ENCODE measurements around the gene TMEM131. TPM values are rescaled to one million over a fixed set of nuclear protein-coding genes. Genes with fewer than 3 reads are reported as not detected.
"Not testable (repeated sequence)": the region's sequence is repeated elsewhere in the genome, so short reads cannot be mapped to it uniquely, and the experiment has no call there.

TMEM131 gene
- polyA plus RNA-seq, 3 donors = 7.1 to 11.0 (median 10.6) TPM

GRCh38 chr2:97967931-97968627, 27.7 kb downstream of the TMEM131 start:
- 62 to 95% (median 93%) methylated on average over 7 of the region's 7 CpGs for WGBS, 3 donors
- H3K27ac ChIP-seq (ENCODE audit: low read depth, low read length) = no peak overlapping the region

- no peak overlapping the region for H3K27ac ChIP-seq (ENCODE audit: low read depth, low read length)
Measured at GRCh38 chr2:97967216-97967592, 28.5 kb downstream of the TMEM131 start.

GRCh38 chr2:97966545-97967215, 29.1 kb downstream of the TMEM131 start:
- H3K27ac ChIP-seq (ENCODE audit: low read depth, low read length) = no peak overlapping the region
- WGBS, 3 donors = 56 to 92% (median 81%) methylated on average over 3 of the region's 3 CpGs

- 88 to 96% (median 90%) methylated on average over 12 of the region's 12 CpGs for WGBS, 3 donors
- H3K27ac ChIP-seq (ENCODE audit: low read depth, low read length) = no peak overlapping the region
Measured at GRCh38 chr2:97965116-97965515, 30.6 kb downstream of the TMEM131 start.

GRCh38 chr2:97963880-97964279, 31.9 kb downstream of the TMEM131 start:
- 14 to 73% (median 36%) methylated on average over 1 of the region's 1 CpG for WGBS, 3 donors
- no peak overlapping the region for H3K27ac ChIP-seq (ENCODE audit: low read depth, low read length)

- no peak overlapping the region for H3K27ac ChIP-seq (ENCODE audit: low read depth, low read length)
Measured at GRCh38 chr2:97963079-97963406, 32.7 kb downstream of the TMEM131 start.

GRCh38 chr2:97961534-97961933, 34.2 kb downstream of the TMEM131 start:
- WGBS, 3 donors = 72 to 98% (median 78%) methylated on average over 5 of the region's 5 CpGs
- H3K27ac ChIP-seq (ENCODE audit: low read depth, low read length) = no peak overlapping the region

- 67 to 85% (median 78%) methylated on average over 2 of the region's 2 CpGs for WGBS, 3 donors
Measured at GRCh38 chr2:97958184-97958583, 37.6 kb downstream of the TMEM131 start.

GRCh38 chr2:97957432-97958183, 38.1 kb downstream of the TMEM131 start:
- no peak overlapping the region for H3K27ac ChIP-seq (ENCODE audit: low read depth, low read length)
- 75 to 79% (median 76%) methylated on average over 5 of the region's 5 CpGs for WGBS, 3 donors

More at GRCh38 chr2:97958184-97958583, 37.6 kb downstream of the TMEM131 start:
- no peak overlapping the region for H3K27ac ChIP-seq (ENCODE audit: low read depth, low read length)

DNA sequence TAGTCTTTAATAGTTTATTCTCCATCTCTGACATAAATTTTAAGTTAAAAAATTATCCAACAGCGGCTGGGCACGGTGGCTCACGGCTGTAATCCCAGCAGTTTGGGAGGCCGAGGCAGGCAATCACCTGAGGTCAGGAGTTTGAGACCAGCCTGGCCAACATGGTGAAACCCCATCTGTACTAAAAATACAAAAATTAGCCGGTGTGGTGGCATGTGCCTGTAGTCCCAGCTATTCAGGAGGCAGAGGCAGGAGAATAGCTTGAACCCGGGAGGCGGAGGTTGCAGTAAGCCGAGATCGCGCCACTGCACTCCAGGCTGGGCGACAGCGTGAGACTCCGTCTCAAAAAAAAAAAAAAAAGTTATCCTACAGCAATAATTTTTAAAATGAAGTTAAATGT, 39.0 kb downstream of the TMEM131 start:
- 90 to 98% (median 98%) methylated on average over 12 to 13 of the region's 13 CpGs for WGBS, 3 donors
- not testable (repeated sequence) for H3K27ac ChIP-seq (ENCODE audit: low read depth, low read length)

- WGBS, 3 donors = 86 to 93% (median 88%) methylated on average over 4 of the region's 4 CpGs
- H3K27ac ChIP-seq (ENCODE audit: low read depth, low read length) = no peak overlapping the region
Measured at GRCh38 chr2:97953853-97954252, 41.9 kb downstream of the TMEM131 start.

DNA sequence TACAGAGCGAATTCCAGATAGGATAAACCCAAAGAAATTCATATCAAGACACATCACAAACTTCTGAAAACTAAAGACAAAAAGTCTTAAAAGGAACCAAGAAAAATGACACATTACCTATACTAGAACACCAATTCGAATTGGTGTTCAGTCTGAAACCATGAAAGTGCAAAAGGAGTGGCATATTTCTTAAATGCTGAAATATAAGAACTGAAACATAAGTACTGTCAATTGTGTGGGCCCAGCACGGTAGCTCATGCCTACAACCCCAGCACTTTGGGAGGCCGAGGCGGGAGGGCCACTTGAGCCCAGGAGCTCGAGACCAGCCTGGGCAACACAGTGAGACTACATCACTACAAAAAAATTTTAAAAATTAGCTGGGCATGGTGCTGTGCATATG, 43.4 kb downstream of the TMEM131 start:
- WGBS, 3 donors = 96 to 97% (median 96%) methylated on average over 6 of the region's 6 CpGs

GRCh38 chr2:97951155-97951680, 44.5 kb downstream of the TMEM131 start:
- H3K27ac ChIP-seq (ENCODE audit: low read depth, low read length) = no peak overlapping the region
- WGBS, 3 donors = 90 to 98% (median 94%) methylated on average over 2 of the region's 2 CpGs

More for the DNA sequence above, 43.4 kb downstream of the TMEM131 start:
- no peak overlapping the region for H3K27ac ChIP-seq (ENCODE audit: low read depth, low read length)

GRCh38 chr2:97950329-97951154, 45.2 kb downstream of the TMEM131 start:
- WGBS, 3 donors = 68 to 76% (median 71%) methylated on average over 3 of the region's 3 CpGs

GRCh38 chr2:97948926-97949325, 46.8 kb downstream of the TMEM131 start:
- WGBS, 3 donors = 67 to 85% (median 80%) methylated on average over 4 of the region's 4 CpGs

More at GRCh38 chr2:97950329-97951154, 45.2 kb downstream of the TMEM131 start:
- no peak overlapping the region for H3K27ac ChIP-seq (ENCODE audit: low read depth, low read length)

GRCh38 chr2:97945791-97946190, 50.0 kb downstream of the TMEM131 start:
- 36 to 54% (median 43%) methylated on average over 1 of the region's 1 CpG for WGBS, 3 donors

More at GRCh38 chr2:97948926-97949325, 46.8 kb downstream of the TMEM131 start:
- H3K27ac ChIP-seq (ENCODE audit: low read depth, low read length) = no peak overlapping the region

GRCh38 chr2:97936881-97937280, 58.9 kb downstream of the TMEM131 start:
- WGBS, 3 donors = 47 to 77% (median 64%) methylated on average over 2 of the region's 2 CpGs
- H3K27ac ChIP-seq (ENCODE audit: low read depth, low read length) = no peak overlapping the region

More at GRCh38 chr2:97945791-97946190, 50.0 kb downstream of the TMEM131 start:
- no peak overlapping the region for H3K27ac ChIP-seq (ENCODE audit: low read depth, low read length)

DNA sequence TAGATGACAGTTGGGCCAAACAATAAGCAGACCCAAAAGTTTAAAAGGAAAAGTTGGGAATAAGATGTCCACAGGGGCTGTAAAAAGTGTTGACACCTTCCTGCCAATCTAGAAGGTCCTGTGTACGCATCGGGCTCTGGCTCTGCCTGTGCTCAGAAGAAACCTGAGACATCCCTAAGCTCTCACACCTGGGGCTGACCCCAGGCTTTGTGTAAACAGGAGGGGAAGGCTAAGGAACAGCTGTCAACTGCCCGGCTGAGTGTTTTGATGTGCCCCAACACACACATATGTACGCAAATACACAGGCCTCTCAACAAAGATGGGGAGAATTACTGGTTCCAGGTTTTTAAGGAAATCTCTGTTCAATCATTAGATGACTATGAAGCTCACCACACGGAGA, 59.5 kb downstream of the TMEM131 start:
- WGBS, 3 donors = 33 to 67% (median 59%) methylated on average over 5 of the region's 5 CpGs

More for the DNA sequence above, 59.5 kb downstream of the TMEM131 start:
- no peak overlapping the region for H3K27ac ChIP-seq (ENCODE audit: low read depth, low read length)

Data from adipose tissue (tissue), 3 donors.